ENCODE data around the gene TAS2R60.
"Not testable (repeated sequence)": the region's sequence is repeated elsewhere in the genome, so short reads cannot be mapped to it uniquely, and the experiment has no call there.

TAS2R60 gene

GRCh38 chr7:143479055-143479766, 36.0 kb downstream of the TAS2R60 start:
- no peak for DNase-seq

GRCh38 chr7:143480501-143480900, 37.2 kb downstream of the TAS2R60 start:
- no peak for DNase-seq

- no peak for DNase-seq
Measured at GRCh38 chr7:143484119-143484518, 40.9 kb downstream of the TAS2R60 start.

DNA sequence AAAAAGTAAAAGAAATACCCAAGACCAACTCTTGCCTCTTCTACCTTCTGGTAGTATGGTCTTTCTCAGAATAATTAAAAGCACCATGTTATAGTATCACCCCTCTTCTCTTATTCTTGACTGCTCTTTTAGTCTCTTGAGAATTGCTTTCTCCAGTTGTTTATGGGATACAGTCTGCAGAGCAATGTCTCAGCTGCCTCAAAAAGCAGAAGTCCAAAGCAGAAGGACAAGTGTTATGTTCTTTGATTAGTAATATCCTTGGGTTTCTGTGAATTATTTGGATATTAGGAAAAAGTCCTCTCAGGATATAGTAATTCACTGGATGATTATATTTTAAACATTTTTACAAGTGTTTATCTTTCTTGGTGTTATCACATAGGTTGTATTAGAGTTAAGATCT, 41.8 kb downstream of the TAS2R60 start:
- DNase-seq, result no peak

DNA sequence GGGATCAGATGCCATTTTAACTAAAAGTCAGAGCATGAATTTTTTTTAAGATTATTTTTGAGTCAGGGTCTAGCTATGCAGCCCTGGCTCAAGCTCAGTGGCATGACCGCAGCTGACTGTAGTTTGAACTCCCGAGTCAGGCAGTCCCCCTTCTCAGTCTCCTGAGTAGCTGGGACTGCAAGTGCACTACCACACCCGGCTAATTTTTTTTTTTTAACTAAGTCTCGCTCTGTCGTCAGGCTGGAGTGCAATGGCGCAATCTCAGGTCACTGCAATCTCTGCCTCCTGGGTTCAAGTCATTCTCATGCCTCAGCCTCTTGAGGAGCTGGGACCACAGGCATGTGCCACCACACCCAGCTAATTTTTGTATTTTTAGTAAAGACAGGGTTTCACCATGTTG, 42.2 kb downstream of the TAS2R60 start:
- no peak for DNase-seq

DNA sequence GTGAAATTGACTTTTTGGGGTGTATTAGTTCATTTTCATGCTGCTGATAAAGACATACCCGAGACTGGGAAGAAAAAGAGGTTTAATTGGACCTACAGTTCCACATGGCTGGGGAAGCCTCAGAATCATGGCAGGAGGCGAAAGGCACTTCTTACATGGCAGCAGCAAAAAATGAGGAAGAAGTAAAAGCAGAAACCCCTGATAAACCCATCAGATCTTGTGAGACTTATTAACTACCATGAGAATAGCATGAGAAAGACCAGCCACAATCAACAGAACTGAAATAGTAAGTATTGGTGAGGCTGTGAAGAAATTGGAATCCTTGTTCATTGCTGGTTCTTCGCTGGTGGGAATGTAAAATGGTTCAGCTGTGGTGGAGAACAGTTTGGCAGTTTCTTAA, 43.0 kb downstream of the TAS2R60 start:
- DNase-seq, result not testable (repeated sequence)

GRCh38 chr7:143487061-143487460, 43.8 kb downstream of the TAS2R60 start:
- DNase-seq, result no peak

DNA sequence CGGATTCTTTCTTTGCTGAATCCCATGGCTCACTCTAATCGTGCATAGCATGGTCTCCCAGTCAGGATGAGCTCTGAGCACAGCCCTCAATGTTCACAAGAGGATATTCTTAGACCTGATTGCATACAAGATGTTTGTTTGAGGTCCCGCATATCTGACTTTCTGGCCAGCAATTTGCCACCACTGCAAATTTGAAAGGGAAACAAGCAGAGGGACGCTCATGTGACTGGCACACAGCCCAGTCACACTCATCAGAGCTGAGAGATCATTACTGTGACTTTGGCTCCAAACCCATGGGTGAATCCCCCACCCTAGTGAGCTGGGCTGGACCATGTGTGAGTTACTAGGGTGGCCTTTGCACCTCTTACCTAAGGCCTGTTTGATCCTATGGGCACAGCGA, 44.3 kb downstream of the TAS2R60 start:
- DNase-seq, result no peak

DNA sequence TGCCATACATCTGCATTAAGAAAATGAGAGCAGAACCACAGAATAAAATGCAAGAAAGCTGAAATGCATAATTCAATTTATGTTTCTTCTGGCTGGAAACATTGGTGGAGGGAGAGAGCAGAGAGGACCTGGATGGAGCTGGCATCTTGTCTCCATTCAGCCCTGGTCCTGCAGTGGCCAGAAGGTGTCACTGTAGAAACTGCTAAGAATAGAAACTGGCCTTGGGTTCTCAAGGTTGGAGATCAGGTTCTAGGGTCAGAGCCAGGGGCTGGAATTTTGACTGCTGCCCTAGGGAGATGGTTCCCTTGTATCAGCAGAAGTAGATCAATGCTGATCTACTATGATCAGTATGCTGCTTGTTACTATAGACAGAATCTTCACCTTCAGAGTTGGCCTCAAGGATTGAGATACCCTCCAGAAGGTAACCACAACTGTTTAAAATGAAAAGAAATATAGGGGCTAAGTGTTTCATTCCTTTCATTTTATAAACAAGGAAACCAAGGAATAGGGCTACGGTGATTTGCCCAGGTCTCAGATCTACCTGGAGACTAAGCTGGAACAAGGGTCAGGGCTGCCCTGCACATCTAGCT, 47.6 kb downstream of the TAS2R60 start:
- DNase-seq, result no peak

- DNase-seq, result no peak
Measured at GRCh38 chr7:143492043-143492471, 48.8 kb downstream of the TAS2R60 start.

DNA sequence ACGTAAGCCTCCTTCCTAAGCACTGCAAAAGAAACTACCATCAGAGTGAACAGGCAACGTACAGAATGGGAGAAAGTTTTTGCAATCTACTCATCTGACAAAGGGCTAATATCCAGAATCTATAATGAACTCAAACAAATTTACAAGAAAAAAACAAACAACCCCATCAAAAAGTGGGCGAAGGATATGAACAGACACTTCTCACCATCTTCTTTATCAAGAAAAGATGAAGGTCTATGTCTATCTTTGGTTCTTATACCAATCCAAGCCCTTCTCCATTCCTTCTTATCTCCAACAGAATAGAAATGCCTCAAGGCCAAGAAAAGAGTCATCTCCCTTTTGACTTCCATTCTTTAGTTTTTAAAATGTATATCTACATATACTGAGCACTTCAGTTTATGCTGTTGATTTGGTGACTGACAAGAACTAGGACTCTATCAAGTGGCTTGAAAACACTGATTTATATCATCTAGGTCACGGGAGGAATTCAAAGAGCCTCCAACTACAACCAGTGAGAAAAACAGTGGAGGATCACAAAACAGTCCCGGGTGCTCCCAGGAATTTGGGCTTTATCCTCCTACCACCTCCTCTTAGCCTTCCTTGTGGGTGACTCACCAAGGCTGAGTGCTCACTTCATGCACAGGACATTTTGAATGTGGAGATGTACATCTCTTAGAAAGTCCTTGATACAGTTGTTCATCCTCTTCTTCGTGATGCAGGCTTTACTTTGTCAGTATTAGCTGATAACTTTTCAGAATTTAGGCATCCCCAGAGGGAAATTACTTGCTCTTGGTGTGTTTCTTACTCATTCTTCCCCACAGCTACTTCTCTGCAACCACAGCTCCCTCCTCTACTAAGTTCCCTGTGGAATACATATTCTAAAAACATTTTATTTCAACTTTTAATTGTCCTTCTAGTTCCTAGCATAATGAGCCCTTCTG, 49.8 kb downstream of the TAS2R60 start:
- no peak for DNase-seq

DNA sequence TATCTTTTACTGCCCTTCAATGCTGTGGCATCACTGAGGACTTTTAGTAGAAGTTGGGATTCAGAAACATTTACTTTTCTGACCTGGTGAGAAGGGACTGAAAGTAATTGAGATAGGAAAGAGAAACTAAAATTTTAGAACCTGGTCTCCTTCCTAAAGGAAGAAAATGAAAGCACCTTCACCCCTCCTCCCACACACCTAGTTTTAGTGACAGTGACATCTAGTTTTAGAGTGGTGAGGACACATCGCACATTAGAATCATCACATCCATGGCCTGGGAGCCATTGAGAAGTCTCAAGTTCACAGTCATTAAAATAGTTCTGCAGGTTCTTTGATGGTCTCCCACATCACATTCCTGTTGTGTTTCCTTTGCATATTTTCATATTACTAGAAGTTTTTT, 50.5 kb downstream of the TAS2R60 start:
- DNase-seq, result no peak
